NCI-H128 (cell line): ENCODE results near the gene IBA57.
"Not testable (repeated sequence)": the region's sequence is repeated elsewhere in the genome, so short reads cannot be mapped to it uniquely, and the experiment has no call there.

ENCODE experiments used
- DNase-seq: peaks from one replicate; lab custom pipeline; 2025; ENCODE audit not compliant: unreplicated experiment; lab: John Stamatoyannopoulos, UW

IBA57 gene

DNA sequence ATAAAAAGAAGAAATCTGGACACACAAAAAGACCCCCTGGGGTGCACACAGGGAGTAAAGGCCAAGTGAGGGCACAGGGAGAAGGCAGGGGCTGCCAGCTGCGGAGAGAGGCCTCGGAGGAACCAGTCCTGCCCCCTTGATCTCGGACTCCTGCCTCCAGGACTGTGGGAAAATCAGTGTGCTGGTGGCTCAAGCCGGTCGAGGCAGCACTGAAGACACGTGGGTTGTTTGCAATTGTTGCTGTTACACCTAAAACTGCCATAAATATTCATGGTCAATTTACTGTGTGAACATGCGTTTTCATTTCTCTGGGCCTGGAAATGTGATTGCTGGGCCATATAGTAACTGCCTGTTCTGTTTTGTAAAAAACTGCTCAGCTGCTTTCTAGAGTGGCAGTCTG is 18.5 kb downstream of the IBA57 start:
- DNase-seq = no peak

DNA sequence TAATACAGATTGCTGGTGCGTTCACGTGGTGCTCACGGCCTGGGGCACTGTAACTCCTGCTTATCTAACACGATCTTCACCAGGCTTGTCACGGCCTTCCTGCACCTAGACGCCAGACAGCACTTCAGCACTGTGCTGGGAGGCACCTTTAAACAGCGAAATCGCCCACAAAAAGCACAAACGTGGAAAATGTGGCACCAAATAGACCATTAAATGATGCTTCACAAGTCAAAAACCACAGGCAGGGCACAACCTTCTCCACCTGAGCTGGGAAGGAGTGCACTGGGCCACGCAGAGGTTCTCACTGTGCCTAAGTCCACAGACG is 20.0 kb downstream of the IBA57 start:
- no peak for DNase-seq

DNA sequence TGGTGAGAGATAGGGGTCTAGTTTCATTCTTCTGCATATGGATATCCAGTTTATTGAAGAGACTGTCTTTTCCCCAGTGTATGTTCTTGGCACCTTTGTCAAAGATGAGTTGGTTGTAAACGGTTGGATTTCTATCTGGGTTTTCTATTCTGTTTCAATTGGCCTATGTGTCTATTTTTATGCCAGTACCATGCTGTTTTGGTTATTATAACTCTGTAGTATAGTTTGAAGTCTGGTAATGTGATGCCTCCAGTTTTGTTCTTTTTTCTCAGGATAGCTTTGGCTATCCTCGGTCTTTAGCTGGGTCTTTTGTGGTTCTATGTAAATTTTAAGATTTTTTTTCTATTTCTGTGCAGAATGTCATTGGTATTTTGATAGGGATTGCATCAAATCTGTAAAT is 22.6 kb downstream of the IBA57 start:
- not testable (repeated sequence) for DNase-seq

DNA sequence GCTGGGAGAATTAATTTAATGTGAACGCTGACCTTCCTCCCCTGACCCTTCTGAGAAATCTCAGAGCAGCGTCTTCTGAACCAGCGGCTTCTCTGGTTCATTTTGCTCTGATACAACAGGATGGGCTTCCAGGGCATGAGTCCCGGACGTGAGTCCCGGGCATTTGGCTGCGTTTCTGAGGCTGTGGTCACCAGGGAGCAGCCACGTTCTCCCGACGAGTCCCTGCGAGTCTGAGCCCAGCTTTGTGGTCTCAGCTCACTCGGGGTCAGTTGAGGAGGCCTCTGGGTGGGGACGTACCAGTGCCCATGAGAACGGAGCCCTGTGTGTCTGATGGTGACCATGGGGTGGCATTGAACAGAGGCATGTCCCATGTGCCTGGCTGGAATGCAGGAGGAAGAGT is 24.6 kb downstream of the IBA57 start:
- no peak for DNase-seq

DNA sequence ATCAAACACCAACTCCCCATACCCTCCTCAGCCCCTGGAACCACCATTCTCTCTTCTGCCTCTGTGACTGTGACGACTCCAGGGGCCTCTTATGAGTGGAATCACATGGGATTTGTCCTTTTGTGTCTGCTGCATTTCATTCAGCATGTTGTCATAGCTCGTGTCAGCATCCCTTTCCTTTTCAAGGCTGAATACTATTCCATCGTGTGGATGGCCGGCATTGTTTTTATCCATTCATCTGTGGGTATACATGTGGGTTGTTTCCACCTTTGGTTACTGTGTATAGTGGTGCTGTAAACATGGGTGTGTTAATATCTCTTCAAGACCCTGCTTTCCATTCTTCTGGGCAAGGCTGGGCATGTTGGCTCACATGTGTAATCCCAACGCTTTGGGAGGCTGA is 25.2 kb downstream of the IBA57 start:
- DNase-seq = no peak

DNA sequence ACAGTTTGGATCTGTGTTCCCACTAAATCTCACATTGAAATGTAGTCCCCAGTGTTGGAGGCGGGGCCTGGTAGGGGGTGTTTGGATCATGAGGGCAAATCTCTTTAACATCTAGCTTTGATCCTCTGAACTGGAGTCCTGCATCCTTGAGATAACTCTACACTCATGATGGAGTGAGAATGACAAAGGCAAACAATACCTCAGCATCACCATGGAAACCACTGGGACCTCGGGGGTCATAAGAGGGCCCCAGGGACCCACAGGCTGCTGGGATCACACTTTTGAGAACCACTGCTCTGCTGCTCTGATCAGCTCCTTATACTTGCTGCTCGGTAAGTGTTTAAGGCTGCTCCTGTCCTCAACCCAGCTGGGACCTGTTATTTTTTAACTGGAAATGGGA is 28.8 kb downstream of the IBA57 start:
- DNase-seq = no peak

DNA sequence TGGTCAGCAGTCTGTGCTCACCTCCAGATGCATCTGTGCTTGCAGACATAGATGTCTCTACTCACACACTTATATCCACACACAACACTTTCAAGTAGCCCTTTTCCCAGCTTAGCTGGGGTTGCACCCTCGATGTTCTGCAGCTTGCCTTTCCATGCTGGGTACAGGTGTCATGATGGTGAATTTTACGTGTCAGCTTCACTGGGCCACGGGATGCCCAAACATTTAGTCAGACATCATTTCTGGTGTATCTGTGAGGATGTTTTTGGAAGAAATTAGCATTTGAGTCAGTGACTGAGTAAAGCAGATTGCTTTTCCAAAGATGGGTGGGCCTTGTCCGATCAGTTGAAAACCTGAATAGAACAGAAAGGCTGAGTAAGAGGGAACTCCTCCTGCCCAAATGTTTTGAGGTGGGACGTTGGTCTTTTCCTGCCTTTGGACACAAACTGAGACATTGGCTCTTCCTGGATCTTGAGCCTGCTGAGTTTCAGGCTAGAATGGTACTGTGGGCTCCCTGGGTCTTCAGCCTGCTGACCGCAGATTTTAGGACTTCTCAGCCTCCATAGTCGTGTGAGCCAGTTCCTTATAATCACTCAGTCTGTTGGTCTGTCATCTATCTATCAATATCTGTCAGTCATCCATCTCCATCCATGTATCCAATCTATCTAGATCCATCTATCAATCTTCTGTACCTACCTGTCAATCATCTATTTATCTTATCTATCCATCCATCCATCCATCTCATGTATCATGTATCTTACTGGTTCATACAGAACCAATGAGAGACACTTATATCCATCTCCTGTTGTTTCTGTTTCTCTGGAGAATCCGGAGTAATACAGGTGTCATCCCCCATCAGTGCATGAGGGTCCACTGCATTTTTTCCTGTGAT is 29.6 kb downstream of the IBA57 start:
- no peak for DNase-seq

DNA sequence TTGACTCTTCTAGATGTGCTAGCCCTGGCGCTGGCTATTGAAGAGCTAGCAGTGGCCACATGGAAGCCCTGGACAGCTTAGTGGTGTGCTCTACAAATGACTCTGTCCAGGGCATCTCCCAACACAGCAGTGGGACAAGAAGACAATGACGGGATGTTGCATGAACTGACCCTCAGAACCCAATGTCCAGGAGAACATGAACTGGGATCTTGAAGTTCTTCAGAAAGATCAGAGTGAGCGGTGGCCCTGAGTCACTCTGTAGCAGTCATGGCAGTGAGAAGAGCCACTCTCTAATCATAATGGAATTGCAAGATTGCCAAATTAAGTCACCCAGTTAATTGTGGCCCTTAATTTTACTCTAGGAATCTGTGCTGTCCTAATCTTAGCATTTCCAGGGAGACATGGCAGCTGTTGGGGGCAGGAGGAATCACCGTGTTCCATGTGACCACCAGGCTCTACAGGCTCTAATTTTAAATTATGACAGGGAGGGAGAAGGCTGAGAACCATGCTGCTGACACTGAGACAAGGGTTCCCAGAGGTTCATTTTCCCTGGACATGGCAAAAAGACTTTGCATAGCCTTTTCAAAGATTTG is 32.0 kb downstream of the IBA57 start:
- no peak for DNase-seq

DNA sequence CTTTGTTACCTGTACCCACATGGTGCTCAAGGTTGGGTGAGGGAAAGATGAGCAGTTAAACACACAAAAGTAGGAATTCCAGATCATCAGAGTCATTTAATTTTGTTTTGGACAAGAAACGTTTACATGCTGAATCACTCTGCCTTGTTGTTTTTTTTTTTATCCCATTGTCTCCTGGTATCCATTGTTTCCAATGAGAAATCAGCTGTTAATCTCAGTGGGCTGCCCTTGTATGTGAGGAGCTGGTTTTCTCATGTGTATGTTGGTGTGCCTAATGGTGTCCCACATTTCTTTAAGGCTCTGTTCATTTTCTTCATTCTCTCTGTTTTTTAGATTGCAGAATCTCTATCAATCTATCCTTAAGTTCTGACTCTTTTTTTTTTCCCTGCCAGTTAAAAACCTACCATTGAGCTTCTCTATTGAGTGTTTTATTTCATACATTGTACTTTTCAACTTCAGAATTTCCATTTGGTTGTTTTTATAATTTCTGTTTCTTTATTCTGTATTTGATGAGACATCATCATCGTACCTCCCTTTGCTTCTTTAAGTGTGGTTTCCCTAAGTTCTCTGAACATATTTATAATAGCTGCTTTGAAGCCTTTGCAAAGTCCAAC is 33.5 kb downstream of the IBA57 start:
- no peak for DNase-seq

DNA sequence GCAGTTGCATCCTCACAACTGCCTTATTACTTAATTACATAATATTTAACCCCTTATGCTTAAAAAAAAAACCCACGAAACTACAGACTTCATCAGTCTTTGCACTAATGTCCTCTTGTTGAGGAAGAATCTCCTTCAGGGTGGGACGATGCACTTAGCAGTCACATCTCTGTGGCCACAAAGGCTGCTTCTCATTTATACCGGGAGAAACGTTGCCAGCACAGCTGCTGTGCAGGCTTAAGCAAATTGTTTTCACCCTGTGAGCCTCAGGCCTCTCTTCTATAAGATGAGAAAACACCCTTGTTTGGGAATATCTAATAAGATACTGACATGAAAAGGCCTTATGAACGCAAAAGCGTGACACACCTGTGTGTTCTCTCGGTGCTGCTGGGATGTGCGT is 39.4 kb downstream of the IBA57 start:
- no peak for DNase-seq

DNA sequence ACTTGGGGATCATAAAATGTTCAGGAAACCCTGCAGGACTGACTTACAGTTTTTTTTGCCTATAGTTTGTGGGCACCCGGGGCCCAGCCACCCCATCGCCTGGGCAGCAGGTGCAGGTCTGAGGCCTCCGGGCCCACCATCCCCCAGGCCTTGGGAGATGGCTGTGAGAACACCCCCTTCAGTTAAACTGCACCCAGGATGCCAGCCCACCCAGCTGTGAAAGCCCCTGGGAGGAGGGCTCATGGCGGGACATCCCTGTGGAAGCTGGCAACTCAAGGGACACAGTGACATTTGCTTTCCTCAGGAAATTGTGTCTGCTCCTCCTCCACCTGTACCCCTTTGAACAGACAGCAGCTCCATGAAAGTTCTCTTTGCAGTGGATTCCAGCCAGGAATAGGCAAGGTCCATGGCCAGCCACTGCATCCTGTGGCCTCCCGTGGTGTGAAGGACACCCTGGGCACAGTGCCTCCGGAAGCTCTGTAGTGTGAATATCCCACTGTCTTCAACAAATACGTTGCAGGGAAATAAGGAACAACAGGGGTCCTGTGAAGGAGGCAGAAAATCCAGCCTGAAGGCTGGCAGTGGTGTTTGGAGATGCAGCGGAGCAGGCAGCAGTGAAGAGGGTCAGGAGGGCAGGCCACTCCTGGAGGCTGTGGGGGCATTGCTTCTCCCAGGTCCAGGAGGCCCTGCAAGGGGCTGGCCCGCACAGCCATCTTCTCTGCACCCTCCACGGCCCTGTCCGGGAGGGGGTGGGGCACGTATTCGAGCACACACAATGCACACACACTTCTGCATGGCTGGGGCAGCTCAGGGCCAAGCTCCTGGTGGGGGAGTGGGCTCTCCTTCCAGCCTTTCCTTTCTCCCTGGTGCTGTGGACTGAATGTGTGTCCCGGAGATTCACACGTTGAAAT is 40.2 kb downstream of the IBA57 start:
- no peak for DNase-seq

DNA sequence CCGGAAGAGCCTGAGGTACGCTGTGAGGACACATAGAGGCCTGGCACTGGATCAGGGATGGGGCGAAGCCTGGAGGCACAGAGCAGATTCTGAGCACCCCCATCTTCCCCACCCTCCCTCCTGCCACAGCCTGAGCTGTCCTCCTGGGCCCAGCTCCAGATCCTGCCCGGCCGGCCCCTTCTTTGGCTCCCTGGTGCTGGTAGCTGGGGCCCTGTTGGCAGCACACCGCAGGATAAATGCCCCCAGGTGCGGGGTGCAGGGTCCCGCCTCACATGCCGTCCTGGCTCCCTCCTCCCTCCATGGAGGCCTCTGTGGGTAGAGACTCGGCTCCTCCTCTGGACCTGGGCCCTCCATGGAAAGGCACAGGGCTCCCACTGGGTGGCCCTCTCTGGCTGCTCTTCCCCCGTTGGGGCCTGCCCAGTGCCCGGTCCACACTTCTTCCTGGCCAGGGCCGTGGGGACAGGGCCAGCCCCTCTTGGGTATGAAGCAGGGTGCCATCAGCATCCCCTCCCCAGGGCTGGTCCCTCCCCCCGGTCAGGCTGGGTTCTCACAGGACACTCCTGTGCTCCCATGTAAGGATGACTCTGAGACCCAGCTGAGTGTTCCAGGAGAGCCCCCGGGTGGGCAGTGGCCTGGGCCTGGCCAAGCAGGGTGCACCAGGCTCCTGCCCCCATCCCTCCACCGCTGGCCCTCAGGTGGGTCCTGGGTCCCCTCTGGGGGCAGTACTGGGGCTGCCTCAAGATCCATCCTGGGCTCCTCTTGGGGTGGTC is 41.2 kb downstream of the IBA57 start:
- no peak for DNase-seq

DNA sequence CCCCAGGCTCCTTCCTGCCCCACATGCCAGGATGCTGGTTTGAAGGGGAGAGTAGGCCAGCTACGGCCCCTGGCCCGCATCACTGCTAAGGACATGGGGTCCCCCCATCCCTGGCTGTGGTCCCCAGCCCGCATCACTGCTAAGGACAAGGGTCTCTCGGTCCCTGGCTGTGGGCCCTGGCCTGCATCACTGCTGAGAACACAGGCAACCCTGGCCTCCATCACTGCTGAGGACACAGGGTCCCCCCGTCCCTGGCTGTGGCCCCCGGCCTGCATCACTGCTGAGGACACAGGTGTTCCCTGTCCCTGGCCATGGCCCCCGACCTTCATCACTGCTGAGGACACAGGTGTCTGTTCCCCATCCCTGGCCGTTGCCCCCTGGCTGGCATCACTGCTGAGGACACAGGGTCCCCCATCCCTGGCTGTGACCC is 41.8 kb downstream of the IBA57 start:
- DNase-seq = no peak

DNA sequence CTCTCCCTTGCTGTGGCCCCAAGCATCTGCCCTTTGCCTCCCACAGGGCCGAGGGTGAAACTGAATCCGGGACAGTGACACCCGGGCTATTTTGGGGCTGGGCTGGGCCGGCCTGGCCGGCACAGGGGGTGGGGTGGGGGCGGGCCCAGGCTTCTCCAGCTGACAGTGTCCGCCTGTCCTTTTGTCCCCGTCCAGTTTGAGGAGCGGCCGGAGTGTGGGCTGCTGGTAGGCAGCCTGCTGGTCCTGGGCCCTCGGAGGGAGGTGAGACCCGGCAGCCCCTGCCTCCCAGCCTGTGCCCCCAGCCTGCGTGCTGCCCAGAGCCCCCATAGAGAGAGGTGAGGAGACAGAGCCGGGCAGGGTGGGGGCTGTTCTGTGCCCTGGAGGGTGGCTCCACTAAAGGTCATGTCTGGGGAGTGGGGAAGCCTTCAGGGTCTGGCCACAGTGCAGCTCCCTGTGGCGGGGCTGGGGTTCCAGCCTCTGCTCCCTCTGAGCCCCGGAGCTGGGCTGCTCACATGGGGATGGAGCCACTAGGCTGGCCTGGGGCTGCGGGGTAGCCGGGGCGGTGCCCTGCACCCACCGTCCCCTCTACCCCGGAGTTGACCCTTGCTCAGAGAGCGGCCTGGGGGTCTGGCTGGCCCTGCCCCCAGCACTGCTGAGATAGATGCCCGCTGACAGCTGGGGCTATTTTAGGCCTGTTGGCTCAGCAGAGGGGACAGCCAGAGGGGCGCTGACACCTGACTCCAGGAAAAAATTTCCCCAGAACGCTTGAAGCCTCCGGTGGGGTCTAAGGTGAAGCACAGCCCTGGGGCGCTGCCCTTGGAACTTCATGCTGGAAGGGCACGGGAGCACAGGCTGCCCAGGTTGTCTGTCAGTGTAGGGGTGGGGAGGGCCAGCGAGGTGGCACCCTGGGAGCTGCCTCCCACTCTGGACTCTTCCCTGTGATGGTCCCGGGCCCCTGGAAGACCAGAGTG is 42.5 kb downstream of the IBA57 start, which contains the start of gene OBSCN:
Gene OBSCN, plus strand, starts transcription at position 194 of the 971 bp plus-strand sequence. CDS start 3,740 bp downstream, outside the sequence.
- DNase-seq = no peak

DNA sequence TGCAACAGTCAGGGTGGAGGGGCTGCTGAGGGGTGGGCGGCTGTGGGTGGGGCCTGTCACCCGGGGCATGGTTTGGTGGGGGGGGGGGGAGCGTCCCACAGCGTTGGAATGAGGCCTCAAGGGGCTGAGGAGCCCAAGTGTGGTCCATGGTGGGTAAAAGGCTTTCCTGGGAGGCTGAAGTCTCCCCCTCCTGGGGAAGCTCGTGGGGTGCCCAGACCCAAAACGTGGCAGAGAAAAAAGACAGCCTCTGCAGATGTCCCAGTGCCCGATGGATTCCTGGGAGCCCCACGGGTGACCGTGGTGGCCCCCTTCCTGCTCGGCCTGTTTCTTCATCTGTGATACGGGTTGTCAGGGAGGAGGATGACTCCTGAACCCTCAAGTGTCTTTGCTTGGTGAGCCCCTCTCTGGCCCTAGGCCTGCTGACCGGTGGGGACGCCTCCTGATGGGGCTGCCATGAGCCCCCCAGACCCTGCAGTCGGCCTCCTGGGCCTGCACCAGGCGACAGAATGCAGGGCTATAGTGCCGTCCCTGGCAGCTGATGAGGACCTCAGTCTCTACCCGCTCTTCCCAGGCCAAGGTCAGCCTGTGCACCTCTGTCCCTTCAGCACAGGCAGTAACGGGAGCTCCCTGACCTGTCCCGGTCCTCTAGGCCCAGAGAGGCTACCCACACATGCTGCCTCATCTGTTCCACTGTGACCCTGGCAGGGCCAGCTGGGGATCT is 43.4 kb downstream of the IBA57 start:
- no peak for DNase-seq

DNA sequence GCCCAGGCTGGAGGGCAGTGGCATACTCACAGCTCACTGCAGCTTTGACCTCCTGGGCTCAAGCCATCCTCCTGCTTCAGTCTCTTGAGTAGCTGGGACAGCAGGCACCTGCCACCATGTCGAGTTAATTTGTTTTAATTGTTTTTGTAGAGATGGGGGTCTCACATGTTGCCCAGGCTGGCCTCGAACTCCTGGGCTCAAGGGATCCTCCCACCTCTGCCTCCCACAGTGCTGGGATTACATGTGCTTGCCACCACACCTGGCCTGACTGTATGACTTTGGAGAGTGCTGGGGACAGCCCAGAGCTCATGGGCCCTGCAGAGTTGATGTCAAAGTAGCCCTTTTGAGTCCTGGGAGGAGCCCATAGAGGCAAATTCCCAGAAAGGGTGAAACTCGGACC is 44.1 kb downstream of the IBA57 start:
- DNase-seq = no peak

DNA sequence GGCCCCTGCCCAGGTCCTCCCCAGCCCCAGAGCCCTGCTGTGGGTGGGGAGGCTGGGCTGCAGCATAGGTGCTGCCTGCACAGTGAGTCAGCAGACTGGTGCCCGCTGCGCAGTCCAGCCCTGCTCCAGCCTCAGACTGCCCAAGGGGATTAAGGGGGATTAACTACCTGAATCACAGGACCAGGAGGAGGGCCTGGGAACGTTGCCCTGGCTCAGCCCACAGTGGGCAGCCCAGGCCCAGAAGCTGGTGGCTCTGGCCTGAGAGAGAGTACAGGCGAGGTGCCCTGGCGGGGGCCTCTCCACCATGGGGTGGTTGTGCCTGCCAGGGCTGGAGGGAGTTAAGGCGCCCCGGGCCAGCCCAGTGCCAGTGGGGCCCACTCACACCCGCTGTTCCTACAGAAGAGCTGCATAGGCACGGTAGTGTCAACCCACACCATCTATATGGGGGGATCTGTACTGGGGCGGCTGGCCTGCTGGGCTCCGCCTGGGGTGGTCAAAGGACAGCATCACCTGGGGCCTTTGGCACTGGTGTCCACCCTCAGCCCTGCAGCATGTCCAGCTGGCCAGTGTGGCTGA is 44.6 kb downstream of the IBA57 start:
- no peak for DNase-seq
